Smooth muscle cell (in vitro differentiated cells): ENCODE measurements around the gene AHRR. TPM values are rescaled to one million over a fixed set of nuclear protein-coding genes. Genes with fewer than 3 reads are reported as not detected.

Source experiments
- DNase-seq: peaks from one replicate; lab custom pipeline; 2025; ENCODE audit not compliant: unreplicated experiment; lab: John Stamatoyannopoulos, UW
- H2AFZ ChIP-seq: fragments of 200-600 bp; sonication (generic); 2 replicates; pipeline ENCODE4 v1.6.0; 2016; ENCODE audit warnings: antibody characterized with exemption, low read depth, mild to moderate bottlenecking
- H3F3A ChIP-seq: fragments of 200-600 bp; sonication (generic); 2 replicates; pipeline ENCODE4 v1.6.0; 2017; ENCODE audit warnings: antibody characterized with exemption, low read depth
- H3K27ac ChIP-seq: fragments of 200-600 bp; sonication (generic); 2 replicates; pipeline ENCODE4 v1.5.1; 2016; ENCODE audit warnings: low read depth, mild to moderate bottlenecking
- H3K27me3 ChIP-seq: fragments of 200-600 bp; sonication (generic); 2 replicates; pipeline ENCODE4 v1.6.1; 2016; ENCODE audit warnings: low read depth, mild to moderate bottlenecking
- H3K36me3 ChIP-seq: fragments of 200-600 bp; sonication (generic); 2 replicates; pipeline ENCODE4 v1.5.1; 2016; ENCODE audit warnings: low read depth
- H3K4me1 ChIP-seq: fragments of 200-600 bp; sonication (generic); 2 replicates; pipeline ENCODE4 v1.5.1; 2016; ENCODE audit warnings: low read depth
- H3K4me2 ChIP-seq: fragments of 200-600 bp; sonication (generic); 2 replicates; pipeline ENCODE4 v1.6.0; 2016; ENCODE audit warnings: mild to moderate bottlenecking
- H3K4me3 ChIP-seq: fragments of 200-600 bp; sonication (generic); 2 replicates; pipeline ENCODE4 v1.5.1; 2016; ENCODE audit warnings: mild to moderate bottlenecking
- H3K79me2 ChIP-seq: fragments of 200-600 bp; sonication (generic); 2 replicates; pipeline ENCODE4 v1.6.0; 2016; ENCODE audit warnings: low read depth, mild to moderate bottlenecking
- H3K9ac ChIP-seq: fragments of 200-600 bp; sonication (generic); 2 replicates; pipeline ENCODE4 v1.6.0; 2016; ENCODE audit warnings: low read depth
- H3K9me3 ChIP-seq: fragments of 200-600 bp; sonication (generic); replicated peaks from 2 replicates; pipeline ENCODE4 v1.5.1; 2016; ENCODE audit warnings: low read depth
- H4K20me1 ChIP-seq: fragments of 200-600 bp; sonication (generic); 2 replicates; pipeline ENCODE4 v1.6.0; 2016; ENCODE audit warnings: low read depth
- WGBS: methylation state at CpG from one replicate; pipeline ENCODE4 v1.1.7; 2016; ENCODE audit warnings: low lambda C conversion rate; 5-methylcytosine and 5-hydroxymethylcytosine counted together
- polyA plus RNA-seq: library from polyadenylated mRNA; unstranded; fragments of >200 nt; fragmentation: Nextera tagmentation; extraction: Ambion mirVana; gene quantifications from 2 replicates; pipeline ENCODE4 v1.2.1, GENCODE V29; 2016
- total RNA-seq: library from RNA; depleted of rRNA; stranded (reverse); fragments of >200 nt; gene quantifications from 2 replicates; pipeline ENCODE4 v1.2.3, GENCODE V29; 2014
- TF ChIP-seq, protein P1 (sequence below): fragments of 200-600 bp; sonication (generic); IDR thresholded peaks from 2 replicates; pipeline ENCODE4 v1.5.1; 2017; ENCODE audit warnings: borderline replicate concordance, mild to moderate bottlenecking, antibody characterized with exemption; ENCODE audit not compliant: insufficient read depth, poor library complexity, severe bottlenecking

Gene AHRR
- total and polyA plus RNA-seq, 2 experiments from 2014 or later = 14.4 to 18.2 TPM

DNA sequence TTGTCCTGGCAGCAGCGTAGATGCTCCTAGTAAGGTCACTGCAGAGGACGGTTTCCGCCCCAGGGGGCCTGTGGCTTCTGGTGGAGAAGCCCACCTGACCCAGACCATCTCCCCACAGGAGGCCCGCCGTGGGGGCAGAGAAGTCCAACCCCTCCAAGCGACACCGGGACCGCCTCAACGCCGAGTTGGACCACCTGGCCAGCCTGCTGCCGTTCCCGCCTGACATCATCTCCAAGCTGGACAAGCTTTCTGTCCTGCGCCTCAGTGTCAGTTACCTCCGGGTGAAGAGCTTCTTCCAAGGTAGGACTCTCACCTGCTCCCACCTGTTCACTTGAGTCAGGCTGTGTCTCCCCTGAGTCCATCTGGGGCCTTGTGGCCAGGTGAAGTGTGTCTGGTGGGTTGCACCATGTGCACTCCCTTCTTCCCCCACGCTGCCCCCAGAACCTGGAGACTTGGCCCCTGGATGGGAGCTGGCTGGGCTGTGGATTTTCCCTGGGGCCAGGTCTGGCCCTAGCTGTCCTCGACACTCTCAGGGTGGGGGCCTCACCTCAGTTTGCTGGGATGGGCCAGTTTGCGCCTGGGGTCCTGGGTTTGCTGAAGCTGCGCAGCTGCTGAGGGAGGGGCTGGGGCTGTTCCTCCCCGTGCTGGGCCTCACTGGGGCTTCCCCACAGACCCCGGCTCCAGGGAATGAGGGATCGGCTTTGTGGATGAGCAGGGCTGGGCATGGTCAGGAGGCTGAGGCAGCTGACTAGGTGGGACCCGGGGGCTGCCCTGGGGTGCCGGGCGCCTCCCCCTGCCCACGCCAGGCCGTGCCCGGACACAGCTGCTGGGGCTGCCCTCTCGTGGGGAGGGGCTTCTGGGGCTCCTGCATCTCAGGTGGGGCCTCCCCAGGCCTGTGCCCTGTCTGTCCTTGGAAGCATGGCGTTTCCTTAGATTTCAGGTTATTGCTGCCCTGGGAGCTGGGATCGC lies 32.4 kb downstream of the AHRR start:
- Histone ChIP-seq H2AFZ (no peak overlapping the region), H3K4me1 (no peaks in the 10 kb centered on the region), H3K9ac (no peak overlapping the region), H3K4me2 (no peak overlapping the region), H3K27me3 (no peaks in the 10 kb centered on the region), H3K9me3 (no peaks in the 10 kb centered on the region), H4K20me1 (peaks cover 2% of the 10 kb centered on the region), H3F3A (no peaks in the 10 kb centered on the region), H3K79me2 (no peaks in the 10 kb centered on the region), H3K4me3 (no peak overlapping the region), H3K27ac (no peak overlapping the region), H3K36me3 (no peaks in the 10 kb centered on the region)
- WGBS = 92% methylated on average over 25 of the region's 30 CpGs
- no peak for DNase-seq
- TF ChIP-seq, protein P1, sequence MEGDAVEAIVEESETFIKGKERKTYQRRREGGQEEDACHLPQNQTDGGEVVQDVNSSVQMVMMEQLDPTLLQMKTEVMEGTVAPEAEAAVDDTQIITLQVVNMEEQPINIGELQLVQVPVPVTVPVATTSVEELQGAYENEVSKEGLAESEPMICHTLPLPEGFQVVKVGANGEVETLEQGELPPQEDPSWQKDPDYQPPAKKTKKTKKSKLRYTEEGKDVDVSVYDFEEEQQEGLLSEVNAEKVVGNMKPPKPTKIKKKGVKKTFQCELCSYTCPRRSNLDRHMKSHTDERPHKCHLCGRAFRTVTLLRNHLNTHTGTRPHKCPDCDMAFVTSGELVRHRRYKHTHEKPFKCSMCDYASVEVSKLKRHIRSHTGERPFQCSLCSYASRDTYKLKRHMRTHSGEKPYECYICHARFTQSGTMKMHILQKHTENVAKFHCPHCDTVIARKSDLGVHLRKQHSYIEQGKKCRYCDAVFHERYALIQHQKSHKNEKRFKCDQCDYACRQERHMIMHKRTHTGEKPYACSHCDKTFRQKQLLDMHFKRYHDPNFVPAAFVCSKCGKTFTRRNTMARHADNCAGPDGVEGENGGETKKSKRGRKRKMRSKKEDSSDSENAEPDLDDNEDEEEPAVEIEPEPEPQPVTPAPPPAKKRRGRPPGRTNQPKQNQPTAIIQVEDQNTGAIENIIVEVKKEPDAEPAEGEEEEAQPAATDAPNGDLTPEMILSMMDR = no peak

- H2AFZ ChIP-seq = no peak overlapping the region
- H3K9me3 ChIP-seq = no peaks in the 10 kb centered on the region
- no peaks in the 10 kb centered on the region for H3F3A ChIP-seq
- no peak for DNase-seq
- no peak overlapping the region for H3K27ac ChIP-seq
- H3K4me1 ChIP-seq = no peaks in the 10 kb centered on the region
- no peaks in the 10 kb centered on the region for H3K36me3 ChIP-seq
- no peak overlapping the region for H3K9ac ChIP-seq
- no peak overlapping the region for H3K4me3 ChIP-seq
- TF ChIP-seq, protein P1 = no peak
- no peaks in the 10 kb centered on the region for H3K27me3 ChIP-seq
- H3K79me2 ChIP-seq = no peaks in the 10 kb centered on the region
- no peaks in the 10 kb centered on the region for H4K20me1 ChIP-seq
- H3K4me2 ChIP-seq = no peak overlapping the region
- WGBS = 90% methylated on average over 23 of the region's 23 CpGs
These were observed 33.3 kb downstream of the AHRR start for GRCh38 chr5:354581-355378.

GRCh38 chr5:355379-355935 lies 33.9 kb downstream of the AHRR start:
- no peak overlapping the region for H3K4me2 ChIP-seq
- H3K9ac ChIP-seq = no peak overlapping the region
- no peaks in the 10 kb centered on the region for H3K9me3 ChIP-seq
- no peaks in the 10 kb centered on the region for H3F3A ChIP-seq
- no peaks in the 10 kb centered on the region for H3K4me1 ChIP-seq
- no peak overlapping the region for H3K27ac ChIP-seq
- no peaks in the 10 kb centered on the region for H4K20me1 ChIP-seq
- H2AFZ ChIP-seq = no peak overlapping the region
- no peaks in the 10 kb centered on the region for H3K27me3 ChIP-seq
- no peaks in the 10 kb centered on the region for H3K79me2 ChIP-seq
- WGBS = 94% methylated on average over 19 of the region's 19 CpGs
- TF ChIP-seq, protein P1 = no peak
- no peaks in the 10 kb centered on the region for H3K36me3 ChIP-seq
- no peak overlapping the region for H3K4me3 ChIP-seq
- no peak for DNase-seq
